Neural cell (in vitro differentiated cells): Measurements from ENCODE around the gene MAP3K5.

ENCODE experiments used
- EP300 ChIP-seq: fragments of 450-650 bp; conservative IDR thresholded peaks from 2 replicates; pipeline ENCODE4 v1.6.1; 2014; ENCODE audit warnings: antibody characterized with exemption, mild to moderate bottlenecking, moderate library complexity; ENCODE audit not compliant: poor library complexity, severe bottlenecking
- TF ChIP-seq, protein P1 (sequence below): IDR thresholded peaks from 2 replicates; pipeline ENCODE4 v1.6.1; 2012; ENCODE audit warnings: borderline replicate concordance

GRCh38 chr6:136660727-136661126, 131.6 kb downstream of the MAP3K5 start:
- TF ChIP-seq, protein P1, sequence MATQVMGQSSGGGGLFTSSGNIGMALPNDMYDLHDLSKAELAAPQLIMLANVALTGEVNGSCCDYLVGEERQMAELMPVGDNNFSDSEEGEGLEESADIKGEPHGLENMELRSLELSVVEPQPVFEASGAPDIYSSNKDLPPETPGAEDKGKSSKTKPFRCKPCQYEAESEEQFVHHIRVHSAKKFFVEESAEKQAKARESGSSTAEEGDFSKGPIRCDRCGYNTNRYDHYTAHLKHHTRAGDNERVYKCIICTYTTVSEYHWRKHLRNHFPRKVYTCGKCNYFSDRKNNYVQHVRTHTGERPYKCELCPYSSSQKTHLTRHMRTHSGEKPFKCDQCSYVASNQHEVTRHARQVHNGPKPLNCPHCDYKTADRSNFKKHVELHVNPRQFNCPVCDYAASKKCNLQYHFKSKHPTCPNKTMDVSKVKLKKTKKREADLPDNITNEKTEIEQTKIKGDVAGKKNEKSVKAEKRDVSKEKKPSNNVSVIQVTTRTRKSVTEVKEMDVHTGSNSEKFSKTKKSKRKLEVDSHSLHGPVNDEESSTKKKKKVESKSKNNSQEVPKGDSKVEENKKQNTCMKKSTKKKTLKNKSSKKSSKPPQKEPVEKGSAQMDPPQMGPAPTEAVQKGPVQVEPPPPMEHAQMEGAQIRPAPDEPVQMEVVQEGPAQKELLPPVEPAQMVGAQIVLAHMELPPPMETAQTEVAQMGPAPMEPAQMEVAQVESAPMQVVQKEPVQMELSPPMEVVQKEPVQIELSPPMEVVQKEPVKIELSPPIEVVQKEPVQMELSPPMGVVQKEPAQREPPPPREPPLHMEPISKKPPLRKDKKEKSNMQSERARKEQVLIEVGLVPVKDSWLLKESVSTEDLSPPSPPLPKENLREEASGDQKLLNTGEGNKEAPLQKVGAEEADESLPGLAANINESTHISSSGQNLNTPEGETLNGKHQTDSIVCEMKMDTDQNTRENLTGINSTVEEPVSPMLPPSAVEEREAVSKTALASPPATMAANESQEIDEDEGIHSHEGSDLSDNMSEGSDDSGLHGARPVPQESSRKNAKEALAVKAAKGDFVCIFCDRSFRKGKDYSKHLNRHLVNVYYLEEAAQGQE, result no peak
- TF ChIP-seq EP300, result no peak
